Mesendoderm (in vitro differentiated cells): Measurements from ENCODE around the gene SRC.

ENCODE experiments used
- DNase-seq: peaks from one replicate; pipeline ENCODE4 v3.0.0; 2013
- H2AK5ac ChIP-seq: 2 replicates; pipeline ENCODE4 v1.6.1; 2013; ENCODE audit warnings: low read length, inconsistent platforms
- H2BK120ac ChIP-seq: 2 replicates; pipeline ENCODE4 v1.6.1; 2013; ENCODE audit warnings: low read depth, mild to moderate bottlenecking, low read length, moderate library complexity, mixed read lengths
- H2BK15ac ChIP-seq: replicated peaks from 2 replicates; pipeline ENCODE4 v1.6.1; 2013; ENCODE audit warnings: low read depth, mild to moderate bottlenecking, moderate library complexity
- H2BK5ac ChIP-seq: 2 replicates; pipeline ENCODE4 v1.6.1; 2013; ENCODE audit warnings: low read length, inconsistent platforms
- H3K18ac ChIP-seq: 2 replicates; pipeline ENCODE4 v1.6.1; 2013; ENCODE audit warnings: mild to moderate bottlenecking, low read length, mixed read lengths
- H3K23ac ChIP-seq: one replicate; pipeline ENCODE4 v1.6.1; 2013; ENCODE audit warnings: low read length
- H3K27ac ChIP-seq: 2 replicates; pipeline ENCODE4 v1.5.1; 2013; ENCODE audit warnings: low read depth, mild to moderate bottlenecking, inconsistent platforms, low read length, moderate library complexity
- H3K27me3 ChIP-seq: 2 replicates; pipeline ENCODE4 v1.6.1; 2013; ENCODE audit warnings: low read length, control low read depth, mild to moderate bottlenecking, inconsistent platforms; ENCODE audit not compliant: insufficient read depth, poor library complexity
- H3K36me3 ChIP-seq: 2 replicates; pipeline ENCODE4 v1.6.1; 2013; ENCODE audit warnings: low read length, inconsistent platforms; ENCODE audit not compliant: control insufficient read depth, insufficient read depth
- H3K4ac ChIP-seq: one replicate; pipeline ENCODE4 v1.6.1; 2013; ENCODE audit warnings: low read depth, mild to moderate bottlenecking, low read length, moderate library complexity
- H3K4me1 ChIP-seq: 2 replicates; pipeline ENCODE4 v1.6.1; 2013; ENCODE audit warnings: low read depth, low read length, inconsistent platforms; ENCODE audit not compliant: control insufficient read depth
- H3K4me2 ChIP-seq: 2 replicates; pipeline ENCODE4 v1.6.1; 2013; ENCODE audit warnings: low read length
- H3K4me3 ChIP-seq: 2 replicates; pipeline ENCODE4 v1.5.1; 2013; ENCODE audit warnings: mild to moderate bottlenecking, low read length
- H3K56ac ChIP-seq: one replicate; pipeline ENCODE4 v1.6.1; 2013; ENCODE audit warnings: low read length
- H3K79me1 ChIP-seq: 2 replicates; pipeline ENCODE4 v1.6.1; 2013; ENCODE audit warnings: low read length, inconsistent platforms
- H3K79me2 ChIP-seq: 2 replicates; pipeline ENCODE4 v1.6.1; 2013; ENCODE audit warnings: mild to moderate bottlenecking, low read length; ENCODE audit not compliant: control insufficient read depth, insufficient read depth
- H3K9ac ChIP-seq: 2 replicates; pipeline ENCODE4 v1.6.1; 2013; ENCODE audit warnings: low read length, inconsistent platforms
- H4K5ac ChIP-seq: one replicate; pipeline ENCODE4 v1.6.1; 2013; ENCODE audit warnings: low read length
- H4K8ac ChIP-seq: one replicate; pipeline ENCODE4 v1.6.1; 2013; ENCODE audit warnings: low read depth, mild to moderate bottlenecking, control low read depth, low read length, moderate library complexity
- WGBS: extraction: QIAGEN DNeasy Blood & Tissue Kit; methylation state at CpG from one replicate; pipeline ENCODE4 v1.1.7; 2013; ENCODE audit warnings: low lambda C conversion rate, missing lambda C conversion rate; ENCODE audit not compliant: insufficient coverage; ENCODE audit errors: extremely low coverage; 5-methylcytosine and 5-hydroxymethylcytosine counted together

SRC gene

DNA sequence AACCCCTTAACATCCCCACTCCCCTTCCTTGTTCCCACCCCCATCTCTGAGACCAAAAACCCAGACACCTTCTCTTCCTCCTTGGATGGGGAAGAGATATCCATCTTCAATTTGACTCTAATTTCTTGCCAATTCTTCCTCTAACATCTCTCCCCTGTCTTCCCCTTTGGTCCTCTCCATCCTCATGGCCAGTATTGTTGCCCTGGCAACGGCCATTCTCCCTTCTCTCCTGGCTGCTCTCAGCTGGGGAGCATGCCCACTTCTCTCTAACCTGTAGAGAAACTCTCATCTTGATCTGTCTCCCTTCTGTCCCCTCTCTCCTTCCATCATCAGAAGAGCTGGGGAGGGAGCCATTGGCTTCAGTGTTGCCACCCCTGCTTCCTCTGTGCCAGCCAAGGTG is 86.7 kb downstream of the SRC start:
- no peaks in the 10 kb centered on the region for H3K79me1 ChIP-seq
- H3K4me2 ChIP-seq: no peak overlapping the region
- no peak overlapping the region for H3K4ac ChIP-seq
- no CpG with 5 or more reads among the region's 1 CpG for WGBS
- no peaks in the 10 kb centered on the region for H3K79me2 ChIP-seq
- no peak overlapping the region for H4K8ac ChIP-seq
- H4K5ac ChIP-seq: no peak overlapping the region
- H3K36me3 ChIP-seq: no peaks in the 10 kb centered on the region
- H2BK5ac ChIP-seq: no peak overlapping the region
- no peak overlapping the region for H2BK15ac ChIP-seq
- no peak overlapping the region for H2AK5ac ChIP-seq
- H3K9ac ChIP-seq: no peak overlapping the region
- no peak for DNase-seq
- no peaks in the 10 kb centered on the region for H3K4me1 ChIP-seq
- no peaks in the 10 kb centered on the region for H3K27me3 ChIP-seq
- H3K4me3 ChIP-seq: no peak overlapping the region
- no peak overlapping the region for H3K23ac ChIP-seq
- no peak overlapping the region for H2BK120ac ChIP-seq
- no peak overlapping the region for H3K27ac ChIP-seq
- no peak overlapping the region for H3K56ac ChIP-seq
- no peak overlapping the region for H3K18ac ChIP-seq

GRCh38 chr20:37435607-37436006 is 89.7 kb downstream of the SRC start:
- H3K79me2 ChIP-seq: no peaks in the 10 kb centered on the region
- H3K4me1 ChIP-seq: no peaks in the 10 kb centered on the region
- H3K79me1 ChIP-seq: no peaks in the 10 kb centered on the region
- H3K36me3 ChIP-seq: no peaks in the 10 kb centered on the region
- no peak overlapping the region for H3K56ac ChIP-seq
- H3K18ac ChIP-seq: no peak overlapping the region
- H3K27me3 ChIP-seq: no peaks in the 10 kb centered on the region
- no peak overlapping the region for H3K23ac ChIP-seq
- H2AK5ac ChIP-seq: no peak overlapping the region
- no peak overlapping the region for H3K4me2 ChIP-seq
- H2BK120ac ChIP-seq: no peak overlapping the region
- no peak overlapping the region for H3K9ac ChIP-seq
- no peak overlapping the region for H2BK15ac ChIP-seq
- no peak overlapping the region for H4K8ac ChIP-seq
- no peak overlapping the region for H3K4me3 ChIP-seq
- no peak overlapping the region for H3K27ac ChIP-seq
- no peak for DNase-seq
- no peak overlapping the region for H4K5ac ChIP-seq
- no peak overlapping the region for H3K4ac ChIP-seq
- WGBS: no CpG with 5 or more reads among the region's 4 CpGs
- no peak overlapping the region for H2BK5ac ChIP-seq

- H4K8ac ChIP-seq: no peak overlapping the region
- H2BK120ac ChIP-seq: no peak overlapping the region
- H2AK5ac ChIP-seq: no peak overlapping the region
- no peak overlapping the region for H4K5ac ChIP-seq
- H3K27me3 ChIP-seq: no peaks in the 10 kb centered on the region
- H3K79me1 ChIP-seq: no peaks in the 10 kb centered on the region
- no peak overlapping the region for H3K4me3 ChIP-seq
- no peak overlapping the region for H3K18ac ChIP-seq
- H3K4me2 ChIP-seq: no peak overlapping the region
- no peak overlapping the region for H3K4ac ChIP-seq
- H3K56ac ChIP-seq: no peak overlapping the region
- H2BK5ac ChIP-seq: no peak overlapping the region
- no peak for DNase-seq
- no peak overlapping the region for H3K27ac ChIP-seq
- WGBS: no CpG with 5 or more reads among the region's 9 CpGs
- no peaks in the 10 kb centered on the region for H3K79me2 ChIP-seq
- H2BK15ac ChIP-seq: no peak overlapping the region
- H3K4me1 ChIP-seq: no peaks in the 10 kb centered on the region
- no peaks in the 10 kb centered on the region for H3K36me3 ChIP-seq
- H3K9ac ChIP-seq: no peak overlapping the region
- H3K23ac ChIP-seq: no peak overlapping the region
These were observed 90.7 kb downstream of the SRC start for GRCh38 chr20:37436527-37437186.

GRCh38 chr20:37437676-37438075 is 91.7 kb downstream of the SRC start:
- Histone ChIP-seq H3K4me2 (no peak overlapping the region), H4K5ac (no peak overlapping the region), H3K56ac (no peak overlapping the region), H3K79me1 (no peaks in the 10 kb centered on the region), H2AK5ac (no peak overlapping the region), H4K8ac (no peak overlapping the region), H3K27me3 (no peaks in the 10 kb centered on the region), H3K79me2 (no peaks in the 10 kb centered on the region), H3K27ac (no peak overlapping the region), H3K4me3 (no peak overlapping the region), H3K36me3 (no peaks in the 10 kb centered on the region), H2BK5ac (no peak overlapping the region), H3K23ac (no peak overlapping the region), H2BK15ac (no peak overlapping the region), H2BK120ac (no peak overlapping the region), H3K9ac (no peak overlapping the region), H3K4me1 (no peaks in the 10 kb centered on the region), H3K4ac (no peak overlapping the region), H3K18ac (no peak overlapping the region)
- DNase-seq: no peak
- whole genome bisulfite sequencing: no CpG with 5 or more reads among the region's 8 CpGs

DNA sequence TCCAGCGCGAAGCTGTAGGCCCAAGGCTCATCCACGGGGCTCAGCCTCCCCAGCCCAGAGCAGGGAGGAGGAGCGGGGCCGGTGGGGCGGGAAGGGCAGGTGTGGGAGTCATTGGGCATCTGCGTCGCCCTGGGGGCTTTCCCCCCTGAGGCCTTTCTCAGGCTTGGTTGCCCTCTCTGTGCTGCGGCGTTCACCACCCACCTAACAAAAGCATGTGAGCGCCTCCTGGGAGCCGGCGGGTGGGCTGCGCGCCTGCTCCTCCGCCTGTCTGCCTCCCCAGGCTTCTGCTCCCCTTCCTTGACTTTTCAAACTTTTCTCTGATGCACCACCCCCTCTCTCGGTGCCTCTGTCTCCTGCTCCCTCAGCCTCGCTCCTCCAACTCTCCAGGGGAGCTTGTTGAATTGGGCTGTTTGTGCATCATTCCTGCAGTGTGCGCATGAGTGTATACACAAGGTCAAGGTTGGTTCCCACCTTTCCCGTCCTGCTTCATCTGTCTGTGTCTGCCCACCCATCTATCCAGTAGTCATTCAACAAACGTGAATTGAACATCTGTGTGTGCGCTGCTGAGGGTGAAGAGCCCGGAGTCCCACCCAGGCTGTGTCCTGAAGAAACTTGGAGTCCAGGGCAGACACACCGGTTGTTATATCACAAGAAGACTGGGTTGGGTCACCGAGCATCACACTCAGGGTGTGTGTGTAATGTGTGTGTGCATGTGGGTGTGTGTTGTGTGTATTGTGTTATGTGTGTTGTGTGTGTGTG is 92.7 kb downstream of the SRC start:
- Histone ChIP-seq H2BK120ac (no peak overlapping the region), H3K56ac (no peak overlapping the region), H3K9ac (no peak overlapping the region), H3K27me3 (no peaks in the 10 kb centered on the region), H3K4me1 (no peaks in the 10 kb centered on the region), H3K79me1 (no peaks in the 10 kb centered on the region), H3K23ac (no peak overlapping the region), H3K36me3 (no peaks in the 10 kb centered on the region), H2AK5ac (no peak overlapping the region), H3K18ac (no peak overlapping the region), H3K4ac (no peak overlapping the region), H3K4me3 (no peak overlapping the region), H3K27ac (no peak overlapping the region), H3K4me2 (no peak overlapping the region), H3K79me2 (no peaks in the 10 kb centered on the region), H4K5ac (no peak overlapping the region), H2BK15ac (no peak overlapping the region), H2BK5ac (no peak overlapping the region), H4K8ac (no peak overlapping the region)
- DNase-seq: no peak
- no CpG with 5 or more reads among the region's 25 CpGs for WGBS
